ENCODE data around the gene STXBP5. TPM values are rescaled to one million over a fixed set of nuclear protein-coding genes. Genes with fewer than 3 reads are reported as not detected.

Gene STXBP5
- total and polyA plus RNA-seq, 2 of the 4 experiments (the other 2 are of a cell fraction): 13.2 to 46.4 TPM

DNA sequence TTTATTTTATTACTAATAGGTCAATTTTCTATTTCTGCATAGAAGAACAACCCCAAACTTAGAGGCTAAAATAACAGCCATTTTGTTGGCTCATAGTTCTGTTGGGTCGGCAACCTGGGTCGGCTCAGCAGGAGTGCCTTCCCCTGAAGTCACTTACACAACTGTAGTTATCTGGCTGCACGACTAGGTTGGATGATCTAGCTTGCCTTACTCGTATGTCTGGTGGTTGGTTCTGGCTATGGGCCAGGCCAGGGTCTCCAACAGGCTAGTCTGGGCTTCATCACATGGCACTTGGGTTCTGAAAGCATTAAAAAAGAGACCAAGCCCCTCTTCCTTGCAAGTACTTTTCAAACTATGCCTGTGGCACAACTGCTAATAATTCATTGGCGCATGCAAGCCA lies 53.5 kb downstream of the STXBP5 start:
- no peaks in the 10 kb centered on the region for H3K4me1 ChIP-seq (ENCODE audit: control insufficient read depth, insufficient read depth, low read length)
- H4K8ac ChIP-seq (ENCODE audit: low read depth in 2 of 2, low read length in 2 of 2): no peak overlapping the region
- H3K23ac ChIP-seq (ENCODE audit: low read depth, low read length): no peak overlapping the region
- TF ChIP-seq, protein P1, sequence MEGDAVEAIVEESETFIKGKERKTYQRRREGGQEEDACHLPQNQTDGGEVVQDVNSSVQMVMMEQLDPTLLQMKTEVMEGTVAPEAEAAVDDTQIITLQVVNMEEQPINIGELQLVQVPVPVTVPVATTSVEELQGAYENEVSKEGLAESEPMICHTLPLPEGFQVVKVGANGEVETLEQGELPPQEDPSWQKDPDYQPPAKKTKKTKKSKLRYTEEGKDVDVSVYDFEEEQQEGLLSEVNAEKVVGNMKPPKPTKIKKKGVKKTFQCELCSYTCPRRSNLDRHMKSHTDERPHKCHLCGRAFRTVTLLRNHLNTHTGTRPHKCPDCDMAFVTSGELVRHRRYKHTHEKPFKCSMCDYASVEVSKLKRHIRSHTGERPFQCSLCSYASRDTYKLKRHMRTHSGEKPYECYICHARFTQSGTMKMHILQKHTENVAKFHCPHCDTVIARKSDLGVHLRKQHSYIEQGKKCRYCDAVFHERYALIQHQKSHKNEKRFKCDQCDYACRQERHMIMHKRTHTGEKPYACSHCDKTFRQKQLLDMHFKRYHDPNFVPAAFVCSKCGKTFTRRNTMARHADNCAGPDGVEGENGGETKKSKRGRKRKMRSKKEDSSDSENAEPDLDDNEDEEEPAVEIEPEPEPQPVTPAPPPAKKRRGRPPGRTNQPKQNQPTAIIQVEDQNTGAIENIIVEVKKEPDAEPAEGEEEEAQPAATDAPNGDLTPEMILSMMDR (conservative IDR thresholded peaks at IDR 0.05; ENCODE audit: low read depth, low read length): no peak
- no peak for TF ChIP-seq NFE2L2 (IDR thresholded peaks at IDR 0.05; ENCODE audit: low read depth, low read length)
- no peak for TF ChIP-seq CEBPB (IDR thresholded peaks at IDR 0.05; ENCODE audit: low read depth, low read length)
- TF ChIP-seq RFX5 (IDR thresholded peaks at IDR 0.05; ENCODE audit: low read depth, low read length): no peak
- TF ChIP-seq MAFK (IDR thresholded peaks at IDR 0.05; ENCODE audit: low read depth, low read length): no peak
- no peak overlapping the region for H4K5ac ChIP-seq (ENCODE audit: low read depth, low read length)
- intact Hi-C loops (cut with micrococcal nuclease): no loop called here
- H3K4me3 ChIP-seq (ENCODE audit: insufficient read depth, low read depth, low read length): no peak overlapping the region
- H2BK20ac ChIP-seq (ENCODE audit: low read depth, low read length): no peak overlapping the region
- H2AK9ac ChIP-seq (replicated peaks; ENCODE audit: low read depth, low read length, poor library complexity): no peak overlapping the region
- H3K9me1 ChIP-seq (ENCODE audit: insufficient read depth, low read length): no peaks in the 10 kb centered on the region; the same call in 1 of the 2 replicates
- H3K27me3 ChIP-seq (ENCODE audit: control insufficient read depth, insufficient read depth, low read length): no peaks in the 10 kb centered on the region
- H3K18ac ChIP-seq (ENCODE audit: low read depth, low read length): no peak overlapping the region
- no peak overlapping the region for H2BK15ac ChIP-seq (ENCODE audit: low read depth, low read length)
- H3K56ac ChIP-seq (ENCODE audit: extremely low read depth, insufficient read depth, low read length): no peak overlapping the region
- H4K91ac ChIP-seq (ENCODE audit: insufficient read depth, low read depth, low read length): no peak overlapping the region
- H2AK5ac ChIP-seq (ENCODE audit: low read depth, low read length): no peak overlapping the region
- H3K14ac ChIP-seq (replicated peaks; ENCODE audit: low read depth, low read length): no peak overlapping the region
- H4K20me1 ChIP-seq (ENCODE audit: insufficient read depth, low read length): no peaks in the 10 kb centered on the region
- dilution Hi-C loops (cut with HindIII; ENCODE audit: low sequenced_read_pairs, unreplicated experiment): no loop called here
- WGBS, 2 experiments (ENCODE audit: extremely low coverage in 2 of 2, insufficient read length in 1 of 2): no CpG with 5 or more reads among the region's 5 CpGs
- H2BK120ac ChIP-seq (ENCODE audit: low read depth, low read length): no peak overlapping the region
- BruUV-seq (replicated peaks): no TSS peak
- H3K4ac ChIP-seq (ENCODE audit: low read depth, low read length): no peak overlapping the region
- H3K4me2 ChIP-seq (ENCODE audit: low read depth, low read length): no peak overlapping the region
- peaks cover 7% of the 10 kb centered on the region for H3K36me3 ChIP-seq (ENCODE audit: control insufficient read depth, insufficient read depth, low read length)
- no peak overlapping the region for H3K27ac ChIP-seq (ENCODE audit: insufficient read depth, low read length)
- POLR2A ChIA-PET (ENCODE audit: unreplicated experiment): no interaction called here
- no peaks in the 10 kb centered on the region for H3K9me3 ChIP-seq (ENCODE audit: control insufficient read depth, insufficient read depth, low read length)
- peaks cover 0 to 15% of the 10 kb centered on the region in 2 experiments; a peak in 3 of 4 replicates for H3K79me1 ChIP-seq (ENCODE audit: low read depth in 1 of 2, low read length in 2 of 2)
- CTCF ChIA-PET: no interaction called here
- no peak overlapping the region for H2AFZ ChIP-seq (replicated peaks; ENCODE audit: low read length, poor library complexity)
- ATAC-seq (ENCODE audit: low read depth): no peak
- in situ Hi-C loops (cut with MboI; ENCODE audit: low sequenced_read_pairs): no loop called here
- no peak overlapping the region for H3K9ac ChIP-seq (ENCODE audit: low read depth, low read length)
- no peak overlapping the region for H2BK5ac ChIP-seq (ENCODE audit: low read depth, low read length, poor library complexity, severe bottlenecking)
- DNase-seq: no peak

Measured in IMR-90 (cell line).